Trophoblast cell (in vitro differentiated cells and primary cell): Measurements from ENCODE around the gene PTPRCAP.
A peak's percentile ranks its signal among the peaks of the same experiment; 100 is the strongest.

Experiments
- DNase-seq, 2 donors: peaks; one replicate each; pipeline ENCODE4 v3.0.0-alpha.2; 2016
- H2AFZ ChIP-seq: 2 replicates; pipeline ENCODE4 v1.6.1; 2013; ENCODE audit warnings: low read length, moderate library complexity, mild to moderate bottlenecking; ENCODE audit not compliant: insufficient read depth, poor library complexity
- H2AK5ac ChIP-seq: 2 replicates; pipeline ENCODE4 v1.6.1; 2013; ENCODE audit warnings: mild to moderate bottlenecking, low read length
- H2BK120ac ChIP-seq: 2 replicates; pipeline ENCODE4 v1.6.1; 2013; ENCODE audit warnings: low read length, mild to moderate bottlenecking, moderate library complexity; ENCODE audit not compliant: insufficient read depth, poor library complexity
- H2BK12ac ChIP-seq: 2 replicates; pipeline ENCODE4 v1.6.1; 2013; ENCODE audit warnings: mild to moderate bottlenecking, low read length, moderate library complexity
- H2BK5ac ChIP-seq: 2 replicates; pipeline ENCODE4 v1.6.1; 2013; ENCODE audit warnings: low read length, low read depth, moderate library complexity, mild to moderate bottlenecking; ENCODE audit not compliant: poor library complexity
- H3K14ac ChIP-seq: 2 replicates; pipeline ENCODE4 v1.6.1; 2013; ENCODE audit warnings: mild to moderate bottlenecking, low read length
- H3K18ac ChIP-seq: 2 replicates; pipeline ENCODE4 v1.6.1; 2013; ENCODE audit warnings: mild to moderate bottlenecking, low read length
- H3K23ac ChIP-seq: 2 replicates; pipeline ENCODE4 v1.6.1; 2013; ENCODE audit warnings: low read length
- H3K27ac ChIP-seq: 2 replicates; pipeline ENCODE4 v1.5.1; 2013; ENCODE audit warnings: low read depth, mild to moderate bottlenecking, inconsistent platforms, low read length, moderate library complexity
- H3K27me3 ChIP-seq: 2 replicates; pipeline ENCODE4 v1.6.1; 2013; ENCODE audit warnings: inconsistent platforms, mild to moderate bottlenecking, low read length, moderate library complexity; ENCODE audit not compliant: insufficient read depth
- H3K36me3 ChIP-seq, 2 experiments: 1 replicate in 1 of 2; 2 replicates in 1 of 2; pipeline ENCODE4 v1.6.1; 2013; ENCODE audit warnings: low read length in 2 of 2, mild to moderate bottlenecking in 2 of 2, moderate library complexity in 1 of 2; ENCODE audit not compliant: insufficient read depth in 2 of 2, control insufficient read depth in 1 of 2
- H3K4ac ChIP-seq: 2 replicates; pipeline ENCODE4 v1.6.1; 2013; ENCODE audit warnings: low read depth, mild to moderate bottlenecking, low read length, moderate library complexity
- H3K4me1 ChIP-seq, 2 experiments: 1 replicate in 1 of 2; 2 replicates in 1 of 2; pipeline ENCODE4 v1.6.1; 2013; ENCODE audit warnings: low read length in 2 of 2, mild to moderate bottlenecking in 2 of 2, moderate library complexity in 1 of 2; ENCODE audit not compliant: insufficient read depth in 2 of 2, control insufficient read depth in 1 of 2
- H3K4me2 ChIP-seq: 2 replicates; pipeline ENCODE4 v1.6.1; 2013; ENCODE audit warnings: inconsistent platforms, mild to moderate bottlenecking, low read length, moderate library complexity
- H3K4me3 ChIP-seq: 2 replicates; pipeline ENCODE4 v1.5.1; 2013; ENCODE audit warnings: mild to moderate bottlenecking, low read depth, low read length, inconsistent platforms
- H3K79me1 ChIP-seq: one replicate; pipeline ENCODE4 v1.6.1; 2013; ENCODE audit warnings: low read length
- H3K79me2 ChIP-seq: 2 replicates; pipeline ENCODE4 v1.6.1; 2013; ENCODE audit warnings: low read length, mild to moderate bottlenecking; ENCODE audit not compliant: control insufficient read depth, insufficient read depth, poor library complexity
- H3K9ac ChIP-seq: 2 replicates; pipeline ENCODE4 v1.6.1; 2013; ENCODE audit warnings: mild to moderate bottlenecking, low read length
- H3K9me3 ChIP-seq: 2 replicates; pipeline ENCODE4 v1.6.1; 2013; ENCODE audit warnings: low read depth, mild to moderate bottlenecking, control low read depth, inconsistent platforms, low read length; ENCODE audit not compliant: insufficient read depth
- H4K12ac ChIP-seq: 2 replicates; pipeline ENCODE4 v1.6.1; 2013; ENCODE audit warnings: low read depth, mild to moderate bottlenecking, low read length, moderate library complexity
- H4K8ac ChIP-seq: 2 replicates; pipeline ENCODE4 v1.6.1; 2013; ENCODE audit warnings: low read depth, mild to moderate bottlenecking, low read length, moderate library complexity
- H4K91ac ChIP-seq: one replicate; pipeline ENCODE4 v1.6.1; 2013; ENCODE audit warnings: low read depth, mild to moderate bottlenecking, low read length, moderate library complexity
- WGBS: extraction: QIAGEN DNeasy Blood & Tissue Kit; methylation state at CpG from one replicate; pipeline ENCODE4 v1.1.7; 2013; ENCODE audit warnings: missing lambda C conversion rate; ENCODE audit not compliant: insufficient read length, insufficient coverage; ENCODE audit errors: extremely low coverage; 5-methylcytosine and 5-hydroxymethylcytosine counted together

The PTPRCAP gene

GRCh38 chr11:67434395-67434881, 3.0 kb downstream of the PTPRCAP start:
- Histone ChIP-seq H2BK5ac (no peak overlapping the region), H2AFZ (no peak overlapping the region), H2BK12ac (no peak overlapping the region), H2AK5ac (no peak overlapping the region), H3K4me3 (no peak overlapping the region), H3K23ac (no peak overlapping the region), H3K79me1 (peaks cover 9% of the 10 kb centered on the region), H3K27ac (no peak overlapping the region), H4K91ac (no peak overlapping the region), H2BK120ac (no peak overlapping the region), H3K4ac (no peak overlapping the region), H3K27me3 (no peaks in the 10 kb centered on the region), H3K79me2 (no peaks in the 10 kb centered on the region), H3K18ac (no peak overlapping the region), H3K4me2 (no peak overlapping the region), H4K8ac (no peak overlapping the region), H3K36me3 (peaks cover 74 to 75% of the 10 kb centered on the region in 2 experiments), H3K9ac (no peak overlapping the region), H3K9me3 (no peaks in the 10 kb centered on the region), H3K4me1 (peaks cover 12 to 24% of the 10 kb centered on the region in 2 experiments), H4K12ac (no peak overlapping the region), H3K14ac (no peak overlapping the region)
- DNase-seq: no peak
- no CpG with 5 or more reads among the region's 23 CpGs for WGBS

GRCh38 chr11:67433536-67434394, 3.7 kb downstream of the PTPRCAP start:
- Histone ChIP-seq H2BK120ac (no peak overlapping the region), H3K18ac (no peak overlapping the region), H3K27me3 (no peaks in the 10 kb centered on the region), H2BK12ac (no peak overlapping the region), H3K4ac (no peak overlapping the region), H4K8ac (no peak overlapping the region), H3K79me1 (peaks cover 10% of the 10 kb centered on the region), H3K4me1 (peaks cover 12 to 29% of the 10 kb centered on the region in 2 experiments), H3K27ac (no peak overlapping the region), H3K4me2 (no peak overlapping the region), H3K9ac (no peak overlapping the region), H3K9me3 (no peaks in the 10 kb centered on the region), H4K91ac (no peak overlapping the region), H3K23ac (no peak overlapping the region), H2AK5ac (no peak overlapping the region), H3K4me3 (no peak overlapping the region), H4K12ac (no peak overlapping the region), H2BK5ac (no peak overlapping the region), H3K79me2 (peaks cover under 1% of the 10 kb centered on the region), H3K14ac (no peak overlapping the region), H2AFZ (no peak overlapping the region), H3K36me3 (peaks cover 71 to 74% of the 10 kb centered on the region in 2 experiments)
- DNase-seq: no peak
- WGBS: no CpG with 5 or more reads among the region's 22 CpGs

GRCh38 chr11:67432655-67433349, 4.7 kb downstream of the PTPRCAP start:
- WGBS: no CpG with 5 or more reads among the region's 22 CpGs
- no peak overlapping the region for H3K4ac ChIP-seq
- H2AK5ac ChIP-seq: no peak overlapping the region

DNA sequence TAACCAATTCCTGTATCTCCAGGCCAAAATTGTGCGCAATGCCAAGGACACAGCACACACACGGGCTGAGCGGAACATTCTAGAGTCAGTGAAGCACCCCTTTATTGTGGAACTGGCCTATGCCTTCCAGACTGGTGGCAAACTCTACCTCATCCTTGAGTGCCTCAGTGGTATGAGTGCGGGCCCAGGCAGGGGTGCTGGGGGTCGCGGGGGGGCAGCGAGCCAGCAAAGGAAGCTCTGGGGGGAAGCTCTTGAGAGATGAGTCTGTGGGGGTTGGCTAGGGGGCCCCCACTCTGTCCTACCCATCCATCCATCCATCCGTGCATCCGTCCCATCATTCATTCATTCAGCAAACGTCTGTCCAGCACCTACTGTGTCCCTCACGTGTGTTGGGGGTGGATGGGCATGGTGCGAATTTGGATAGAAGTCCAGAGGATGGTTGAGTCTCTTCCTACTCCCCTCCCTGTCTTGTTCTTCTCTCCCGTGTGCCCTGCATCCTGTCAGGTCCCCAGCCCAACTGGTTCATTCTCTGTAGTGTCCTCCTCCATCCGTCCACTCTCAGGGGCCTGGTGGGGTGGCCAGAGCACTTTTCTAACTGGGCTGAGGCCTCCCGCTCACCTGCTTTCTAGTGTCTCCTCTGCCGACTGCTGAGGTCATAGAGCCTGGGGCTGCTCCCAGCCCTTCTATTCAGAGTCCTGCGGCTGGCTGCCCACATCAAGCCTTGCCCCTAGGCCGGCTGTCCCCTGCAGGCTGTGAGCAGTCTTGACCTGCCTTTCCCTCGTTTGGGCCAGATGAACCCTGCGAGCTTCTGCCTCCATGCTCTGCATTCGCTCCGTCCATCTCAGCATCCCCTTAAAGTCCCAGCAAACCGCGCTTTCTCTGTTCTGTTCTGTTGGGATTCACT, 5.9 kb downstream of the PTPRCAP start:
- Histone ChIP-seq H3K27ac (no peak overlapping the region), H2BK120ac (no peak overlapping the region), H3K18ac (no peak overlapping the region), H3K4me2 (no peak overlapping the region), H4K91ac (no peak overlapping the region), H3K79me1 (peaks cover 11% of the 10 kb centered on the region), H2BK5ac (no peak overlapping the region), H3K79me2 (peaks cover 5% of the 10 kb centered on the region), H3K36me3 (peaks cover 60 to 62% of the 10 kb centered on the region in 2 experiments), H4K12ac (no peak overlapping the region), H2BK12ac (no peak overlapping the region), H3K9me3 (no peaks in the 10 kb centered on the region), H3K9ac (no peak overlapping the region), H3K4me3 (no peak overlapping the region), H3K4me1 (peaks cover 6 to 22% of the 10 kb centered on the region in 2 experiments), H2AFZ (no peak overlapping the region), H3K23ac (no peak overlapping the region), H3K27me3 (no peaks in the 10 kb centered on the region), H3K4ac (no peak overlapping the region), H2AK5ac (no peak overlapping the region), H4K8ac (no peak overlapping the region), H3K14ac (no peak overlapping the region)
- WGBS: no CpG with 5 or more reads among the region's 24 CpGs
- DNase-seq: peak; percentile 30 to 32

More at GRCh38 chr11:67432655-67433349, 4.7 kb downstream of the PTPRCAP start:
- H3K9me3 ChIP-seq: no peaks in the 10 kb centered on the region
- H2BK12ac ChIP-seq: no peak overlapping the region
- no peak overlapping the region for H3K4me2 ChIP-seq
- H3K4me1 ChIP-seq: peaks cover 12 to 30% of the 10 kb centered on the region in 2 experiments
- H2BK5ac ChIP-seq: no peak overlapping the region
- H2BK120ac ChIP-seq: no peak overlapping the region
- H3K18ac ChIP-seq: no peak overlapping the region
- H4K12ac ChIP-seq: no peak overlapping the region
- no peak overlapping the region for H3K14ac ChIP-seq
- no peak overlapping the region for H3K9ac ChIP-seq
- peaks cover 64 to 66% of the 10 kb centered on the region in 2 experiments for H3K36me3 ChIP-seq
- no peak overlapping the region for H3K23ac ChIP-seq
- no peak overlapping the region for H3K27ac ChIP-seq
- no peak overlapping the region for H4K91ac ChIP-seq
- H3K79me2 ChIP-seq: peaks cover 5% of the 10 kb centered on the region
- no peak overlapping the region for H3K4me3 ChIP-seq
- no peak overlapping the region for H4K8ac ChIP-seq
- H3K79me1 ChIP-seq: peaks cover 17% of the 10 kb centered on the region
- DNase-seq: no peak
- no peaks in the 10 kb centered on the region for H3K27me3 ChIP-seq
- no peak overlapping the region for H2AFZ ChIP-seq
